H7 (cell line): ENCODE results near the gene XKR8. TPM values are rescaled to one million over a fixed set of nuclear protein-coding genes. Genes with fewer than 3 reads are reported as not detected.
A peak's percentile ranks its signal among the peaks of the same experiment; 100 is the strongest.

Experiments
- DNase-seq: peaks from one replicate; pipeline ENCODE4 v3.0.0; 2012
- H3K27me3 ChIP-seq: 2 replicates; pipeline ENCODE4 v1.6.0; 2011; ENCODE audit warnings: mild to moderate bottlenecking, low read length; ENCODE audit not compliant: control insufficient read depth, insufficient read depth
- H3K36me3 ChIP-seq: replicated peaks from 2 replicates; pipeline ENCODE4 v1.5.1; 2011; ENCODE audit warnings: low read length; ENCODE audit not compliant: control insufficient read depth, insufficient read depth
- H3K4me3 ChIP-seq: 2 replicates; pipeline ENCODE4 v1.5.1; 2011; ENCODE audit warnings: low read depth, mild to moderate bottlenecking, control low read depth, low read length, moderate library complexity; ENCODE audit not compliant: insufficient read depth
- total RNA-seq: library from RNA; depleted of rRNA; stranded (reverse); fragments of >200 nt; shearing (Covaris generic); gene quantifications from 2 replicates; pipeline ENCODE4 v1.2.3, GENCODE V29; 2014

Gene XKR8
- total RNA-seq, 1 experiment from 2014 or later: 23.3 TPM

- Histone ChIP-seq H3K36me3 (peaks cover 2% of the 10 kb centered on the region), H3K4me3 (no peak overlapping the region), H3K27me3 (no peaks in the 10 kb centered on the region)
- no peak for DNase-seq
These were observed 17.9 kb upstream of the XKR8 start for GRCh38 chr1:27941671-27942540.

DNA sequence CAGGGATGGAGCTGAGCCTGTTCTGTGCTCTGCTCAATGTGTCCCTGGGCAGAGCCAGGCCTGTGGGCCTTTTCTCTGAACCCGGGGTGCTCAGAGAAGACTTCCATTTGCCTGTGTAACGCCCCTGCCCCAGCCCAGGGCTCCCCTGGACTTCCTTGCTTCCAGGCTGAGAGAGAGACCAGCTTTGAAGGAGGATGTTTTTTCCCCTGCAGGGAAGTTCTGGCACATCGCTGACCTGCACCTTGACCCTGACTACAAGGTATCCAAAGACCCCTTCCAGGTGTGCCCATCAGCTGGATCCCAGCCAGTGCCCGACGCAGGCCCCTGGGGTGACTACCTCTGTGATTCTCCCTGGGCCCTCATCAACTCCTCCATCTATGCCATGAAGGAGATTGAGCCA, 14.8 kb upstream of the XKR8 start:
- DNase-seq: no peak
- Histone ChIP-seq H3K4me3 (no peak overlapping the region), H3K27me3 (no peaks in the 10 kb centered on the region), H3K36me3 (peaks cover 8% of the 10 kb centered on the region)

DNA sequence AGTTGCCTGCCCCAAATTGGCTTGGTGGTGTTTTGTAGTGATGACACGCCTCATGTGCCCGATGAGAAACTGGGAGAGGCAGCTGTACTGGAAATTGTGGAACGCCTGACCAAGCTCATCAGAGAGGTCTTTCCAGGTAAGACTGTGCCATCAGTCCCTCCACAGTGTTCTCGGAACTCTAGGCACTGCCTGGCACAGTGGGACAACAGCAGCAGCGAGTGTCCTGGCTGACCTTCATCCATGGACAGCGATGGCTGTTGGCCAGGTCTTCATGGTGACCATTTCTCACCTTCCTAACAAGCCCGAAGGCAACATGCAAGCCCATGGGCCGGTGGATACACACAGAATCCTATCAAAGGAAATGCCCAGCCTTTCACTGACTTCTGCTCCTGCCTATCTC, 10.7 kb upstream of the XKR8 start:
- DNase-seq: no peak
- Histone ChIP-seq H3K27me3 (no peaks in the 10 kb centered on the region), H3K36me3 (peaks cover 11% of the 10 kb centered on the region), H3K4me3 (no peak overlapping the region)

GRCh38 chr1:27951396-27951795, 8.4 kb upstream of the XKR8 start:
- H3K4me3 ChIP-seq: no peak overlapping the region
- H3K36me3 ChIP-seq: peaks cover 10% of the 10 kb centered on the region
- H3K27me3 ChIP-seq: no peaks in the 10 kb centered on the region
- DNase-seq: no peak

- DNase-seq: no peak
- no peak overlapping the region for H3K4me3 ChIP-seq
- H3K27me3 ChIP-seq: no peaks in the 10 kb centered on the region
- peaks cover 10% of the 10 kb centered on the region for H3K36me3 ChIP-seq
These were observed 7.6 kb upstream of the XKR8 start for GRCh38 chr1:27952147-27952546.

DNA sequence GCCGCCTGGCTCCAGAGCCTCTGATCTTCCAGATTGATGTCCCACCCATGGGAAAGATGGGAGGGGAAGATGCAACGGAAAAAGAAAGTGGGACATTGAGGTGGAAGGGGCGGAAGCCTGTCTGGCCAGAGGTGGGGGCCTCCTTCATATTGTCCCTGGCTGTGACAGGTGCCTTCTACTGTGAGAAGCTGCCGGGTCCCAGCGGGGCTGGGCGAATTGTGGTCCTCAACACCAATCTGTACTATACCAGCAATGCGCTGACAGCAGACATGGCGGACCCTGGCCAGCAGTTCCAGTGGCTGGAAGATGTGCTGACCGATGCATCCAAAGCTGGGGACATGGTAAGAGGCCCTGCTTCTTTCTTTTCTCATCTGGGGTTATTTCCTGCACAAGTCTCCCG, 5.6 kb upstream of the XKR8 start:
- Histone ChIP-seq H3K4me3 (no peak overlapping the region), H3K36me3 (peaks cover 7% of the 10 kb centered on the region), H3K27me3 (no peaks in the 10 kb centered on the region)
- DNase-seq: no peak

DNA sequence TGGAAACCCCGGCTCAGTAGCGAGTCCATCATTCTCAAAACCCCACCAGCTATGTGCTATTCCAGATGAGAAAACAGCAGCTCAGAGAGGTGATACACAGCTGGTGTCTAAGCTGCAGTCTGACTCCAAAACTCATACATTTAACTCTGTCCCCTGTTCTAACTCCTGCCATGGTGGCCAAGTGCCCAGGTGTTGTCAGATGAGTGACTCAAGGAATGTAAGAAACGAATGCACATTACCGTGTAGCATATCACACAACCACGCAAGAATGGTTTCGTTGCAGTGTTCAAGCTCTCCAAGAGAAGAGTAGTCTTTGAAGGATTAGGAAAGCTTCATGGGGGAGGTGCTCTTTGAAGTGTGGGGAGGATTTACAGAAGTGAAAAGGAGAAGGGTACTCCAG, 4.7 kb upstream of the XKR8 start:
- no peak for DNase-seq
- Histone ChIP-seq H3K36me3 (peaks cover 4% of the 10 kb centered on the region), H3K4me3 (no peak overlapping the region), H3K27me3 (no peaks in the 10 kb centered on the region)

DNA sequence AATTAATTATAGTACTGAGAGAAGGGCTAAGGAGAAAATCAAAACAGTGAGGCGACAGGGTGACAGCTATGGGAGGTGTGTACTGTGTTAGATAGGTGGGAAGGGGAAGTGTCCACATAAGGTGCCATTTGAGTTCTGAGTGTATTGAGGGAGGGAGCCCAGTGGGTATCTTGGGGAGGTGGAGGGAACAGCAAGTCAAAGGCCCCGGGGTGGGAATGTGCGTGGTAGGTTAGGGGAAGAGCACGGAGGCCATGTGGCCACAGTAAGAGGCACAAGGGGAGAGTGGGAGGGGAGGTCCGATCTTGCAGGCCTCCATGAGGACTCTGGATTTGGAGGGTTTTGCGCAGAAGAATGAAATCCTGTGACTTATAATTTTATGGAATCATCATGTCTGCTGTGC, 3.0 kb upstream of the XKR8 start:
- H3K27me3 ChIP-seq: no peaks in the 10 kb centered on the region
- H3K4me3 ChIP-seq: no peak overlapping the region
- no peak for DNase-seq
- H3K36me3 ChIP-seq: peaks cover 4% of the 10 kb centered on the region

- Histone ChIP-seq H3K36me3 (peaks cover 4% of the 10 kb centered on the region), H3K4me3 (no peak overlapping the region), H3K27me3 (no peaks in the 10 kb centered on the region)
- DNase-seq: no peak
These were observed 2.1 kb upstream of the XKR8 start for GRCh38 chr1:27957655-27958054.

DNA sequence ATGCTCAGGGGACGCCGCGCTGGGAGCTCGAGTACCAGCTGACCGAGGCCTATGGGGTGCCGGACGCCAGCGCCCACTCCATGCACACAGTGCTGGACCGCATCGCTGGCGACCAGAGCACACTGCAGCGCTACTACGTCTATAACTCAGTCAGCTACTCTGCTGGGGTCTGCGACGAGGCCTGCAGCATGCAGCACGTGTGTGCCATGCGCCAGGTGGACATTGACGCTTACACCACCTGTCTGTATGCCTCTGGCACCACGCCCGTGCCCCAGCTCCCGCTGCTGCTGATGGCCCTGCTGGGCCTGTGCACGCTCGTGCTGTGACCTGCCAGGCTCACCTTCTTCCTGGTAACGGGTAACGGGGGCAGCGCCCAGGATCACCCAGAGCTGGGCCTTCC, 1.3 kb upstream of the XKR8 start:
- H3K4me3 ChIP-seq: no peak overlapping the region
- H3K27me3 ChIP-seq: no peaks in the 10 kb centered on the region
- peak; percentile 41 for DNase-seq
- peaks cover 4% of the 10 kb centered on the region for H3K36me3 ChIP-seq

DNA sequence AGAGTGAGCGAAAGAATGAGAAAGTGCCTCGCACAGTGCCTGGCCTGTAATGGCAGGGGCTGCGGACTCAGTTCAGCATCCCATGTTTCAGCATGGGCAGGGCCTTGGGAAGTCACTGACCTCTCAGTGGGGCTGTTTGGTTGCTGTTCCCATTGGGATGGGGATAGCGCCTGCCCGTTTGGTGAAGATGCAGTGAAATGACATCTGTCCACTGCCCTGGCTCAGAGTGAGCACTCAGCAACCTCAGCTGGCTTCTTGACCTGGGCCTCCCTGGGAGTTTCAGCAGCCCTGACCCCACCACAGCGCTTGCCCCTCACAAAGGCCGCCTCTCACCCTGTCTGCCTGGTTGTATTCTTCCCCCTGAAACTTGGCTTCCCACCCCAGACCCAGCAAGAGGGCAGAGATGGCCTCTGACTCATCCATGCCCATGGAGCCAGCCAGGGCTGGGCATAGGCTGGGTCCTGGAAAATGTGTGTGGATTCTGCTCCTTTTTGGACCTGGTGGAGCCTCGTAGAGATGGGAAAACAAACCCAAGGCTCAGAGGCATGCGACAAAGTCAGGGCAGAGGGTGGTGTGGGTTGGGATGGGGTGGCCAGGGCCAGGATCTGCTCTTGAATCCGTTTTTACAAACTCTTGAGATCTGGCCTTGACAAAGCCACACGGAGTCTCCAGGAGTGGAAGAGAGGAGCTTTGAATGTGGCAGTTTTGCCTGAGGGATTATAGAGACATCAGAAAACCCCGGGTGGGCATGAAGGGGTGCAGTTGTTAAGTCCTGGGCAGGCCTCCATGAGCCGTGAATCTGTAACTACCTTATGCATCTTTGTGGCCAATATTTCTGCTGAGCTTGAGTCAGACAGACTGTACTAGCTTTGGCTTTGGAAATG, 1.2 kb downstream of the XKR8 start:
- H3K36me3 ChIP-seq: peaks cover 2% of the 10 kb centered on the region
- peak overlapping the region; percentile 84 for H3K4me3 ChIP-seq
- no peaks in the 10 kb centered on the region for H3K27me3 ChIP-seq
- peak; percentile 60 for DNase-seq

DNA sequence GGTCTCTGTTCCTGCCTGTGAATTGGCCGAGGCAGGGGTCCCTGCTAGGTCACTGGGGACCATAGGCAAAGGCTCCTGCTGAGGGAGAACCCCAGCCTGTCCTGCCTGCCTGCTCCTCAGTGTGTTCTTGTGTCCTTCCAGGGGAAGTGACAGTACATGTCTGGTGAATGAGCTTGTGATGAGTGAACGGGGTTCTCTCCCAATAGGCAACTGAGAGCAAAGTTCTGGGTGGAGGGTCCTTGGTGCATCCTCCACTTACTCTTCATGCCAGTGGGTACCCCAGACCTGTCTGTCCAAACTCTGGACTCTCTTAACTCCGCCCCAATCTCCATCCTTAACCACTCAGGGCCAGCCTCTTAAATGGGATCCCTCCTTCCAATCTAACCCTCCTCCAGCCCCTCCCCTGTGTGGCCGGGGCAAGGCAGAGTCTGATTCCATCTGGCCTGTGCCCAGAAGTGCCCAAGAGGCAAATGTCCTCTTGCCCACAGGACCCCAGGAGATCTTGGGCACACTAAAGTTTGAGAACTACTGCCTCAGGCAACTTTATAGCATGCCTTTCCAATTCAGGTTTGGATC, 2.0 kb downstream of the XKR8 start:
- no peak overlapping the region for H3K4me3 ChIP-seq
- no peaks in the 10 kb centered on the region; the same call in none of the 2 replicates for H3K36me3 ChIP-seq
- H3K27me3 ChIP-seq: no peaks in the 10 kb centered on the region
- DNase-seq: peak; percentile 74

GRCh38 chr1:27963393-27963792, 3.6 kb downstream of the XKR8 start:
- Histone ChIP-seq H3K4me3 (no peak overlapping the region), H3K36me3 (peaks cover 2% of the 10 kb centered on the region), H3K27me3 (no peaks in the 10 kb centered on the region)
- DNase-seq: no peak

DNA sequence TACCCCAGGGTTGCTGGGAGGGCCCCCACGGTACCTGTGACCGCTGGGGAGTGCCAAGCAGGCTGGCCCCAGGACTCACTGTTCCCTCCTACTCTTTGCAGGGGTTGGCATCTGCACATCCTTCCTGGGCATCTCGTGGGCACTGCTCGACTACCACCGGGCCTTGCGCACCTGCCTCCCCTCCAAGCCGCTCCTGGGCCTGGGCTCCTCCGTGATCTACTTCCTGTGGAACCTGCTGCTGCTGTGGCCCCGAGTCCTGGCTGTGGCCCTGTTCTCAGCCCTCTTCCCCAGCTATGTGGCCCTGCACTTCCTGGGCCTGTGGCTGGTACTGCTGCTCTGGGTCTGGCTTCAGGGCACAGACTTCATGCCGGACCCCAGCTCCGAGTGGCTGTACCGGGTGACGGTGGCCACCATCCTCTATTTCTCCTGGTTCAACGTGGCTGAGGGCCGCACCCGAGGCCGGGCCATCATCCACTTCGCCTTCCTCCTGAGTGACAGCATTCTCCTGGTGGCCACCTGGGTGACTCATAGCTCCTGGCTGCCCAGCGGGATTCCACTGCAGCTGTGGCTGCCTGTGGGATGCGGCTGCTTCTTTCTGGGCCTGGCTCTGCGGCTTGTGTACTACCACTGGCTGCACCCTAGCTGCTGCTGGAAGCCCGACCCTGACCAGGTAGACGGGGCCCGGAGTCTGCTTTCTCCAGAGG, 6.8 kb downstream of the XKR8 start:
- Histone ChIP-seq H3K36me3 (peaks cover 2% of the 10 kb centered on the region), H3K4me3 (no peak overlapping the region), H3K27me3 (no peaks in the 10 kb centered on the region)
- DNase-seq: peak; percentile 41
